GM21526 (cell line): ENCODE data around the gene TET2.
A peak's percentile ranks its signal among the peaks of the same experiment; 100 is the strongest.

Experiments
- ATAC-seq: cut with Tn5 transposase; IDR thresholded peaks from one replicate; pipeline ENCODE4 v1.9.1; 2021; ENCODE audit warnings: moderate library complexity; ENCODE audit not compliant: unreplicated experiment, low FRiP score

Gene TET2

DNA sequence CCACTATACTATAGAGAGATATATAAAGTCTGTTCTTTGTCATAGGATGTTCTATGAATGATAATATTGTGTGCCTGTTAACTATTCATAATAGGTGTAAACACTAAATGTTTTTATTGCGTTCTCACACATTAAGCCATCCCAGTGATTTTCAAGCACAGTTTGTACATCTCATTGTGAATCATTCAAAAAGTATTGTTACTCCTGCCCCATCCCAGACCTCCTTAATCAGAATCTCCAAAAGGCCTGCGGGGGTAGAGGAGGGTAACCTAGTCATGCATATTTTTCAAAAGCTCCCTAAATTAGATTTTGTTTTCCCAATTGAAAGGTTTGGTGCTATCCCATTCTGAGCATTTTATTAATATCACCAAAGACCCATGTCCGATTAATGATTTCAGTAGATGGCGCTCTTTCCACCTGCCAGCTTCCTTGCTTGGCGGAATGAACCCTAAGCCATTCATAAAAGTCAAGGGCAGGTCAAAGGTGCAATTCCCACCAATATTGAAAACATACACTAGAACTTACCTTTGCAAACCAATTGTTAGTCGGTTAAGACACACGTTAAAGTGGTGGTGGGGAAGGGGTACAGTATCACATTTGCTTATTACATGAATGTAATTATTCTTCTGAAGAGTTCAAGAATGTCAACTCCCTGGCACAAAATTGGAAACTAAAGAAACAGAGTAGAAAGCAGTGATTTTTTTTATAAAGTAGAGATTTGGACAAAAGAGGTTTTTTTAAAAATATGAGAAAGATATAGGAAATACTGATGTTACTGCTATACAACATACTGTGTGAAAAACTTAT, 5.8 kb upstream of the TET2 start:
- peak; percentile 54 for ATAC-seq

DNA sequence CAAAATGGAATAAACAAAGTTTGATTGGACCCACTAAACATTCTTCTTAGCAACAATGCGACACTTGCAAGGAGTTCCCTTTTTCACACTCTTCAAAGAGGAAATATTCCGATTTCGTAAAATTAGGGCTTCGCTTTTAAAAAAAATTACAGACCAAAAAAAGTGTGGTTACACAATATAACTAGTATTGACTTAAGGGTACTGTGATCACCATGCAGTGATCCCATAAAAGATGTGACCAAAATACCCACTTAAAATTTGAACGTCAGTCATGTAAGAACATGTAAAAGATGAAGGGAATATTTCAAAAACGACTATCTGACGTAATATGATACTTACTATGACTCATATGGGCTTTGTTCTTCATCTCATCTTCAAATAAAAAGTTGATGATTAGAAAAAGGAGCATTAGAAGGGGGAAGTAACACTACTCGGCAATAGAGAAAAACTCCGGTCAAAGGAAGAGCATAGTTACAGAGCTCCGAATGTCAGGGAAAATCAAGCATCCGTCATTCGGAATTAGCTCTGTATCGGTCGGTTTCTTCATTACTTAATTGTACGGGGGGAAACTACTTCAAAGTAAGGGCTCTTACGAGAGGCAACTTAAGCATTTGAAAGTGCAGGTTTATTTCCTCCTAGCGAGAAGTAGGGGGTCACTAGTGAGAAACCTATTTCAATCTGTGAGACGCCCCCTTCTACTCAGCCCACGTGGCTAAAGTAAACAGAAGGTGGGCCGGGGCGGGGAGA, 1.3 kb upstream of the TET2 start:
- ATAC-seq: no peak

DNA sequence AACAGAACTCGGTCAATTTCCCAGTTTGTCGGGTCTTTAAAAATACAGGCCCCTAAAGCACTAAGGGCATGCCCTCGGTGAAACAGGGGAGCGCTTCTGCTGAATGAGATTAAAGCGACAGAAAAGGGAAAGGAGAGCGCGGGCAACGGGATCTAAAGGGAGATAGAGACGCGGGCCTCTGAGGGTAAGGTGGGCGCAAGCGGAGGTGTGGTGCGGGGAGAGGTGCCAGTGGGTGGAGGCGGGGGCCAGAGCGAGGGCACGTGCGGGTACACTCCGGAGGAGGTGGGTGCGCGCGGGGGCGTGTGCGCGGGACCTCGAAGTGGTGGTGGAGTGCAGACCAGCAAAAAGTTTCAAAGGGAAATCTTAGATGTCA, 787 bp upstream of the TET2 start:
- ATAC-seq: peak; percentile 20

DNA sequence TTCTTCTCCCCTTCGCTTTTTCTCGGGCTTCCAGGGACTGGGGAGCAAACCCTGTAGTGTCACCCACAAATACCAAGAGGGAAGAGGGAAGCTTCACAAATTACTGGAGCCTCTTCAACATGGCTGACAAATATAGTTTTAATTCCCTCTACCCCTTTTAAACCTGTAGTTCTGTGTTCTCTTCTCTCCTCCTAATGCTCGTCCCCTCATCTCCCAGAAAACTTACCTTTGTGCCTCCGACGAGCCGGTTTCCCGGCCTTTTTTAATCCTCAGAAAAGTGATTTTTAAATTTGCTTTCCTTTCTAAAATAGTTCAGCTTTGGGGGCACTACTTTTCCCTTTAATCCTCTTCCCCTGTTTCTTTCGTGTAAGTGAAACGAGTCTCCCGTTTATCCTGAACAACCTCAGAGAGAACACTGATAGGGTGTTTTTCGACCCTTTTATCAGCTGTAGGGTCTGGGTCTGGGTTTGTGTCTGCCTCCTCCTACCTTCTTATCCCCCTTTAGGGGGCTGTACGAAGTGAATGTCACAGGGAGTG, 408 bp downstream of the TET2 start:
- ATAC-seq: peak; percentile 10

DNA sequence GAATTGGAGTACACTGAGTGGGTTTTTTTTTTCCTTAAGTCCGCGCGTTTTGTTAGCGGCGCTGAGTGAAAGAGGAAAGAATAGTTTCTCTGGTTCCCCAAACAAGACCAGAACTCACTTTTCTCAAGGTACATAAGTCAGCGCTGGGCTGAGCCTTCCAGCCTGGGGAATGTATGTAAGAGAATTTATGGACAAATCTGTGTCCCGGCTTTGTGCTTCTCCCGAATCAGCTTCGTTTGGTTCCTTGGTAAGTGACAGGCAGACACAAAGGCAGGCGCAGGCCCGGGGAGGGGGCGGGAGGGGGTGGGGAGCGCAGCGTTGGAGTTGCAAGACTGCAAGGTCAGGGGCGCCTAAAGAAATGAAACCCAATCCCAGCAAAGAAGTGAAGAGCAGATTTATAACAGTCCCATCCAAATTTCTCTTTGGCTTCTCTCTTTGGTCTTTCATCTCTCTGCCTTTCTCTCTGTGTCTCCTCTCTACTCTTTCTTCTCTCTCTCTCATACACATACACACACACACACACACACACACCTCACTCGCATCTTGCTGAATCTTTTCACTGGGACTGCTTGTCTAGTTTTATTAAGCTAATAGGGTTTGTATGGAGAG, 981 bp downstream of the TET2 start:
- ATAC-seq: no peak

DNA sequence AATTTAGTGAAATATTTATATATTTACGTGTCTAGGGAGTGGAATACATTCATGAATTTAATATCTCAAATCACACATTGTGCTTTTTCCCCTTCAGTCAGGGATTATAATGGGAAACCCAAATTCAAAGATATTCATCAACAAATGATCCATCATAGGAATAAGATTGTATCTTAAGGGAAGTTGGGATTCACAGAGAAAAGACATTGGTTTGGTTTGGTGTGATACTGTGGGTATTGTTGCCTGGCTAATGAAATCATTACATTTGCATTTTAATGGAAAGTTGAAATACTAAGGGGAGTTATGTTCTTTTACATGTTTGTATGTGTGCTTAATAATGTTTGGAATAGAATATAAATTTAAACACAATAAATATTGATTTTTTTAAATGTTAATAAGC, 1.7 kb downstream of the TET2 start:
- no peak for ATAC-seq

DNA sequence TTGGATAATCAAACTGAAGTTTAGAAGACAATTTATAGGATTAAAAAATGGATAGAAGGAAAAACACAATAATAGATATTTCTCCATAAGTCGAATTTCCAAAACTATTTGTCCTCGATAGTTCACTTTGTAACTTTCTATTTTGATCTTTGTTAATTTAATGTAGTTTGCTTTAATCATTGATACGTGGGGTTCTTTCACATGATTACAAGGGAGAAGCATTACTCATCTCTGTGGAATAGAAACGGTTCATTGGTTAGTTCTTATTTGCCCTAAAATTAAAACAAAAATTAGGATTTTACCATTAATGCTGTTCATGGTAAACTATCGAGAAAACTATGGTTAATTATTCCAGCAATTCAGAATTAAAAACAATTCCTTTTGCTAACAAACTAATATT, 2.1 kb downstream of the TET2 start:
- no peak for ATAC-seq

DNA sequence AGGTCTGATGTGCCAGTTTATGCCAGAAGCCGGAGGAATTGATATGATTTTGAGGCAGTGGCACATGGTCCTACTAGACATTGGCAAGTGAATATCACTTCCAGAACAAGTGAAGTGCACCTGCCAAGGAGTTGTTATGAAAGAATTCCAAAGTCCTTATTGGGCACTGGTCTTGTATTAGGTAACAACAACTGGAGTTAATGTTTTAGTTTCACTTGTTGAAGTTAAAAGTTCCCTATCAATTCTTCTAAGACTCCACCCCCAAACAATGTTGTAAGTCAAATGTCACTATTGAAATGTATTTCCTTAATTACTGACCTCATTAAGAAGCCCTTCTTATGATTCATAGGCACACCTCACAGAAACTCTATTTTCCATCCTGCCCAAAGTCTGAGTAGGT, 3.1 kb downstream of the TET2 start:
- no peak for ATAC-seq

DNA sequence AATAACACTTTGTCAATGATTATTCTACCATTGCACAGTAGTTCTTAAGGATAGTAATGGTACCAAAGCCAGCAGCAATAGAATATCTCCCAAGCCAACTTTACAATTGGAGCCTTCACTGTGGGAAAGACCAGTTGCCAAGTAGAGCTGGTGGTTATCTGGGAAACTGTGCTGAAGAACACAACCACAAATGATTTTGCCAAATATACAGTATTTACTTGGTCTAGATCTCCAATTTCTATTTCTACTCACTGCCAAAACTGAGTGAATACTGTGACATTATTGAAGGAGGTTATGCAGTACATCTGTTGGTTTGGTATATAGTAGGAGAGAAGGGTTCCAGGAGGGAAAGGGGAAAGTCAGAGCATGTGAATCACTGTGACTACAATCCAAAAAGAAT, 3.8 kb downstream of the TET2 start:
- no peak for ATAC-seq

DNA sequence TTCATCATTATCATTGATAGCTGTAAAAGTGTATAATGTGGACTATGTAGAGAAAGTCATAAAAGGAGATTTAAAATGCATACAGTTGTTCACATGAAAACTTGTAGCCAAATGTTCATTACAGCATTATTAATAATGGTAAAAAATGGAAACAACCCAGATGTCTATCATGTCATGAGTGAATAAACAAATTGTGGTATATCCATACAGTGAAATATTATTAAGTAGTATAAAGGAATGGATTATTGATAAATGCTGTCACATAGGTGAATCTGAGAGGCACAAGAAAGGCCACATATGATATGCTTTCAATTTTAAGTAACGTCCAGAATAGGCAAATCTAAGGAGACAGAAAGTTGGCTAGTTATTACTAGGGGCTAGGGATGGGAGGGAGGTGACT, 7.1 kb downstream of the TET2 start:
- no peak for ATAC-seq

DNA sequence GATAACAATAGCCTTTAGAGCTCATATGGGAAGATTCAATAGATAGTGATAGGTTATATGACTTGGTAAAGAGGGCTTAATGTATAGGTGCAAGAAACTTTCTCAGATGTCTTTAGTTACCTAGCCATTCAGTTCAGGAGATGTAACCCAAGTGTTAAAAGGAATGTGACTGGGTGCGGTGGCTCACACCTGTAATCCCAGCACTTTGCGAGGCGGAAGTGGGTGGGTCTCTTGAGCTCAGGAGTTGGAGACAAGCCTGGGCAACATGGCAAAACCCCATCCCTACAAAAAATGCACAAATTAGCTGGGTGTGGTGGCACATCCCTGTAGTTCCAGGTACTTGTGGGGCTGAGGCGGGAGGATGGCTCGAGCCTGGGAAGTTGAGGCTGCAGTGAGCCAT, 7.9 kb downstream of the TET2 start:
- no peak for ATAC-seq

DNA sequence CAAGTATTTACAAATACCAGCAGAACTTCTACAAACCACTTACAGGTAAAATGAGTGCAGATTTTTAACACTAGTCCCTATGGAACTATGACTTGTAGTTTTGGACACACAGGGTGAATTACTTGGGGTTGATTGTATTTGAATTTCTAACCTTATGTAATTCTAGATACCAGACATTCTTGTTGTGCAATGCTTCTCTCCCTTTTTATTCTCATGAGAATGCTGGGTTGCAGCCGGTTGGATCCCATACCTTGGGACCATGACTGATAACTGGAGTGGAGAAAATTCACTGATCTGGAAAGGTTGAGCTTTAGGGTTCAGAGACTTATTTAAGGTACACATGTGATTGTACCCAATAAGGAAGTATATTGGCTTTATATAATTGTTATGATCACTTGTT, 8.8 kb downstream of the TET2 start:
- ATAC-seq: no peak

DNA sequence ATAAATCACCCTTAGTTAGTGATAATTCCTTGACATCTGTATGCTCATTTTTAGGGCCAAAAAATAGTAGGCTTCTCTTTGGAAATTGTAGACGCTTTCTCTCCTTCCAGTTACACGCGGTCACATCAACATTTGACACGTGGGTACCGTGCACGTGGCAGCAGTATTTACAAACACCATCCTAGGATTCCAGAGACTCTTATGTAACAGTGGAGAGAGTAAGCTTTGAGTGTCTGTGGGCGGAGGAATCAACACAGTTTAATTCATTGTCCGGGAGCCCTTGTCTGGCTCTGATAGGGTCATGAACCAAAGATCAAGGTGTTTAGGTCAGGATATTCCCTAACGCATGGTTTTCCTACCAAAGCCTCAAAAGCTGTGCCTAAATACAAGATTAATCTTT, 12.2 kb downstream of the TET2 start:
- ATAC-seq: no peak

DNA sequence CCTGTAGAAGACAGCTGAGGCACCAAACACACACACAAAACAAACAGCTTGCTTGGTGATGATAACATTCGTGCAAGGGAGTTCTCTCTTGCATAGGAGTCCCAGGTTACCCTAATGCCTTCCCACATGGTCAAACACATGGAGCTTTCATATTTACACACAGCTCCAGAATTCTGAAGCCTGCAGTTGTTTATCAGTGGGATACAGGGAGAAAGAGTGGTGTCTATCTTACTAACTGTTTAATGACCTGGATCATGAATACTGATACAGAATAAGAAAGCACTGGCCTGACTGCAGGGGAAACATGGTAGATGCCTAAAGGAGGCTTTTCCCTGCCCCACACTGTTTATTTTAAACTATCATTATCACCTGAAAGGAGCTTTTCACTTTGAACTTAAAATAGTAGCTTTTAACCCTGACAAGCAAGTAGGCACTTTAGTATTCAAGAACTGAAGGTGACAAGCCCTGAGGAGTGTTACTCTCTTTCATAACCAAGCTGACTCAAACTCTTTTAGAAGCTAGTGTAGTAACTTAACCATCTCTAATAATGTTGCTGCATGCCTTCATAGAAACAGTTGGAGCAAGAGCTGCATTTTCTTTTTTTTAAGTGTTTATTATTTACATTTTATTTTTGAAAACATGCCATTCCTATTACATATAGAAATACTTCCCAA, 15.6 kb downstream of the TET2 start:
- ATAC-seq: no peak

DNA sequence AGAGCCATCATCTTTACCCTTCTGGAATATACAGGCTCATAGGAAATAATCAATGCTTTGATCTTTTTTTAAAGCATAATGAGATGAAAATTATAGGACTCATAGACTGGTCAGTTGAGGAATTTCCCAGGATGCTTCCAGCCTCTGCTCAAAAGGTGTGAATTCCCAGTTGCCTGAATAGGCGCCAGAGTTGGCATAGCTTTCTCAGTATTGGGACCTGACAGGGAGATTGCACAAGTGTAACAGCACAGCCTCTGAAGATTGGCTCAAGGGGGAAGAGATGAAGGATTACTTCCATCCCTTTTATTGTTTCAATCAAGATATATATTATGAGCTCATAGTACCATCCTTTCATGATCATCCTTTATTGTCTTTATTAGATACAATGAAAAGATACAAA, 17.9 kb downstream of the TET2 start:
- ATAC-seq: no peak

DNA sequence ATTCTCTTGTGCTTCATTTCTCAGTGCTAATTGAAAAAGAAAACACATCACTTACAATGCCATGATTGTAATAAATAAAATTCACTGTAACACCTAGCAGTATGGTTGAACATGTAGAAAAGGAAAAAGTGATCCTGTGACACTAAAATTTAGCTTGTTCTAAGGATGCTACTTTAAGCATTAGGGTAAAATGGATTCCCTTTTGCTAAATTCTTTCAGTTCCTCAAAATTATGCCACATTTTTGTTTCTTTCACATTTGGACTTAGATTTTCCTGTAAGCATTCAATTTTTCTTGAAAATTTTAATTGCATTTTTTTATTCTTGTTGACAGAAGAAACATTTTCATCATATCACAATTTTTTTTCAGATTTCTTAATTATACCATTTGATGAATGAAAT, 19.4 kb downstream of the TET2 start:
- no peak for ATAC-seq

DNA sequence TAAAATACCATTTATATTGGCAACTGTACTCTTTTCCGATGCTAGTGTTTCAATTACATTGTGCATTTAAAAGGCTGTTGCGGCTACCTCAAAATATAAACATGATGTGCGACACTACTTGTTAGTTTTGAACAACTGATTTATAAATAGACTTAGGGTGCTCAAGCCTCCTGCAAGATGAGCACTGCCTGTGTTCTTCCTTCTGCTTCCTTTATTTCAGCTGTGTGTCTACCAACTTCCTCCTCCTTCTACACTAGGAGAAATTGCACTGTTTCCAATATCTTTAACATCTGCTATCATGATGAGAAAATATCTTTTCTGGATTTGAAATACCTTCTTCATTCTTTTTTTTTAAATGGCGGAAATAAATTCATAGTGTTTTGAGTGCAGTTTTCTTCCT, 24.0 kb downstream of the TET2 start:
- no peak for ATAC-seq

DNA sequence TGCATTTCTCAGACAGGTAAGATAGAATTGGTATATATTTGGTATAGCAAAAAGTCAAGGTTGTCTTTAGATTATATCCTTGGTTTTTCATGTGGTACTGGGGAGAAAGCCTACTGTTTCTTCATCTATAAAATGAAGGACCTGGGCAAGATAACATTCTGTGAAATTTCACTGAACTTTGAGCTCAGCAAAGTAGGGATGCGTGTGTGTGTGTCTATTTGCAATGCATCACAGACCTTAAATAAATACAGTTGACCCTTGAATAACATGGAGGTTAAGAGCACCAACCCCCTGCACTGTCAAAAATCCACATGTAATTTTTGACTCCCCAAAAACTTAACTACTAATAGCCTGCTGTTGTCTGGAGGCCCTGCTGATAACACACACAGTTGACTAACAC, 25.2 kb downstream of the TET2 start:
- ATAC-seq: no peak

DNA sequence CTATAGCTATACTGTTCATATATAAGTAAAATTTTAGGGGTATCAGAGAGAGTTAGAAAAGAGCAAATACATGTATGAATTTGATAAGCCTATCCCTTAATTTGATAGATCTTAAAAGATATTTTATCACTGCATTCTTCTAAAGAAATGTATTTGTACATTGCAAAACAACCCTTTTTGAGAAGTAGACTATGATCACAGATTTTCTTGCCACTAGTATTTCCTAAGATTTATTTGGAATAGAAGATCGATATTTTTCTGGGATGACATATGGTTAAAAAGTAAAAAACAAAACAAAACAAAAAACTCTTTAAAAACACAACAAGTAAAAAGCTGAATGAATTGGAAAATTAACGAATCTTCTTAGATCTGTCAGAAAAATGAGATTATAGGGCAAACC, 27.4 kb downstream of the TET2 start:
- no peak for ATAC-seq

DNA sequence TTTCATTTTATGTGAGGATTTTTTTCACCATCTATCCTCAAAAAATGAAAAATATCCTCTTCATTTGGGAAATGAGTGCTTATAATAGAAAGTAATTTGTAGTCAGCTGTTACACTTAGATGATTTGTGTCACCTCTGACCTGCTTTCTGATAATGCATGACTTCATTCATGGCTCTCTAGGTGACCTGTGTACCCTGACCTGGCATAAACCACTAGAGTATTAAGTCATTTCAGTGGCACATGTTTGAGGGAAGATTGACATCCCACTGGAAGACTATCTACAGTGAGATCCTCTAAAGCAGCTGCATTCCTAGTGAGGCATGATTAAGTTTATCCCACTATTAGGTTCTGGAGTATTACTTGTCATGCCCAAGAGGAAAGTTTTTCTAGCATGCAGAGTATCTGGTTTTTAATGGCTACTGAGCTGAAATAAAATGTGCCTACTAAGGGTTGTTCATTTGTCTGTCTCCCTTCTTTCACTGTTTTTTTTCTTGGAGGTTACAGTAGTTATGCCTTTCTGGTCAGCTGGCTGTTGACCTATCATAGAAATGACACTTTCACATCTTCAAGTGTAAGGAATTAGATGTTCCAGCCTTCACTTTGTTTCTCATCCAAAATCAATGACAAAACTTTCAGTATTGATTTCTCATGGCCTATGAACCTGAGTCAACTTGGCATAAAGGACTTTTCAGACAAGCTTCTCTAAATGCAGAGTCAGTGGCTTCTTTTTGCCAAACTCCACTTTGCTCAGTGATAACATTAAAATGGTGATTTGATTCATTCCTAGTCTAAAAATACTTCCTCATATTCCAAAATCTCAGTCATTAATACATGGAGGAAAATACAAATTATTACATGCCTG, 33.1 kb downstream of the TET2 start:
- ATAC-seq: no peak
